SU-DHL-6 (cell line): ENCODE data around the gene TTN.

ENCODE experiments used
- EZH2phosphoT487 ChIP-seq: fragments of 200-600 bp; sonication (generic), shearing (Covaris generic); conservative IDR thresholded peaks from 2 replicates; pipeline ENCODE4 v1.6.1; 2018; ENCODE audit warnings: mild to moderate bottlenecking, antibody characterized with exemption, low read length, moderate library complexity, mixed read lengths
- TF ChIP-seq, protein P1 (sequence below): fragments of 200-600 bp; sonication (generic); IDR thresholded peaks from one replicate; pipeline ENCODE4 v1.5.1; 2017; ENCODE audit warnings: antibody characterized with exemption, mild to moderate bottlenecking, low read length, moderate library complexity; ENCODE audit not compliant: insufficient read depth, poor library complexity, severe bottlenecking

DNA sequence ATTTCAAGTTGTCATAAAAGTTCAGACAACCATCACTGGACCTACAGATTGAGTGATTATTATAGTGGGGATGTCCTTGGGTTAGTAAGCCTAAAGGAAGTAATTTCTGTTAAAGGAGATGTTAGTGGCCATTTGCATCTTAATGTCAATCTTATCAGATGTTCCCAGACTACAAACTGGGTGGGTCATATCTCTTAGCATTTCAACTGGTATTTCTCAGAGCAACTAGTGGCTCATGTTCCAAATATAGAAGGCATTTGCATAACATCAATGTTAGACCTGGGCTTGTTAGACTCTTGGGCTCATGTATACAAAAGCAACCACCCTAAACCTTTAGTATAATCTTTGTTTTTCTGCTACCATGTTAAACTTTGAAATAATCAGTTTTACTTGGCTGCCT, 309.1 kb downstream of the TTN start:
- TF ChIP-seq, protein P1, sequence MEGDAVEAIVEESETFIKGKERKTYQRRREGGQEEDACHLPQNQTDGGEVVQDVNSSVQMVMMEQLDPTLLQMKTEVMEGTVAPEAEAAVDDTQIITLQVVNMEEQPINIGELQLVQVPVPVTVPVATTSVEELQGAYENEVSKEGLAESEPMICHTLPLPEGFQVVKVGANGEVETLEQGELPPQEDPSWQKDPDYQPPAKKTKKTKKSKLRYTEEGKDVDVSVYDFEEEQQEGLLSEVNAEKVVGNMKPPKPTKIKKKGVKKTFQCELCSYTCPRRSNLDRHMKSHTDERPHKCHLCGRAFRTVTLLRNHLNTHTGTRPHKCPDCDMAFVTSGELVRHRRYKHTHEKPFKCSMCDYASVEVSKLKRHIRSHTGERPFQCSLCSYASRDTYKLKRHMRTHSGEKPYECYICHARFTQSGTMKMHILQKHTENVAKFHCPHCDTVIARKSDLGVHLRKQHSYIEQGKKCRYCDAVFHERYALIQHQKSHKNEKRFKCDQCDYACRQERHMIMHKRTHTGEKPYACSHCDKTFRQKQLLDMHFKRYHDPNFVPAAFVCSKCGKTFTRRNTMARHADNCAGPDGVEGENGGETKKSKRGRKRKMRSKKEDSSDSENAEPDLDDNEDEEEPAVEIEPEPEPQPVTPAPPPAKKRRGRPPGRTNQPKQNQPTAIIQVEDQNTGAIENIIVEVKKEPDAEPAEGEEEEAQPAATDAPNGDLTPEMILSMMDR = no peak
- no peak for TF ChIP-seq EZH2phosphoT487
